Stimulated activated CD8-positive, alpha-beta memory T cell treated with anti-CD3 and anti-CD28 coated beads, Interleukin-15, amount 100 ng/mL, for 1 hour (primary cell): ENCODE results near the gene HPS4.

Experiments used
- DNase-seq: peaks from one replicate; pipeline ENCODE4 v3.0.0-alpha.2; 2020; ENCODE audit warnings: low read depth

The HPS4 gene

DNA sequence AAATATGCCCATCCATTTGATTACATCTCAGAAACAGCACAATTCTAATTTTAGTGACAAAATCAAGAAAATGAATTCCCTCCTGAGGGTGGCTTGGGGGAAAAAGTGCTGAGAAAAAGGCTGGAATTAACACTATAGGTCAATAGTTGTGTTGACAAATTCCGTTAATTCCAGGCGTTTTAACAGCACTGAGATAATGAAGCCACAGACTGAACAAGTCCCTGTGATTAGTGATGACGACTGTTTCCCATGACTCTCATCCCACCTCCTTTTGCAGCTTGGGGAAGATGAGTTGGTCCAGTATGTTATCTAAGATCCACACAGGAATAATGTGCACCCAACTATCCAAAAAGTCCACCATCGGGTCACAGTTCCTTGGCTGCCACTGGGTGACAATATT lies 12.9 kb upstream of the HPS4 start:
- DNase-seq, result no peak

DNA sequence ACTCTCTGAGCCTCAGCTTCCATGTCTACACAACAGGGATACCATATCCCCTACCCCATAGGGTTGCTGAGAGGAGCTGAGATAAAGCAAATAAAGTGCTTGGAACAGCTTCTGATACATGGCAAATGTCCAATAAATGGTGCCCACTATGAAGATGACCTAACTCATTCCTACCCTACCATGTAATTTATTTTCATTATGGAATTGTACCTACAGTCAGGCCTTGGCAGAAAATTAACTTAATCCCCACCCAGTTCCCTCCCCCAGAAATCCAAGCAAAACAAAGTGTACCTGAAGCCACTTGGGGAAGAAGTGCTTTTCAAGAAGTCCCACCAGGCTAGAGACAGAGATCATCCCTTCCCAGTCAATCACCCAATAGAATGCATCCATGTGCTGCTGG lies 10.9 kb upstream of the HPS4 start:
- DNase-seq, result no peak

DNA sequence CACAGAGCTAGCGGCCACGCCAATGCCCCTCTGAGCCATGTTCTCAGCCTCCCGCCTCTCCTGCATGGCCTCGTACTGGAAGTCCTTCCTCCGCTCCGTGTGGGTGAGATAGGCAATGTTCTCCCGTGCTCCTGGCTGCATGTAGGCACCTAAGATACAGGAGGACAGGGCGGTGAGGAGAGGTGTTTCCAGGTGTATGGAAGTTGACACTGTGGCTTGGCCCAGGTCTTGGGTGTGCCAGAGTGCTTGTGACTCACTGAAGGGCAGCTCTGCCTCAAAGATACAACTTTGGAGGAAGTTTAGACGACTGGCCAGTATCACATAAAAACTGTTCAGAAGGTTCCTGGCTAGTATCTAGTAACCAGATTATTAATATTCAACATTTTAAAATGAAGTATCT lies 8.6 kb upstream of the HPS4 start:
- no peak for DNase-seq

DNA sequence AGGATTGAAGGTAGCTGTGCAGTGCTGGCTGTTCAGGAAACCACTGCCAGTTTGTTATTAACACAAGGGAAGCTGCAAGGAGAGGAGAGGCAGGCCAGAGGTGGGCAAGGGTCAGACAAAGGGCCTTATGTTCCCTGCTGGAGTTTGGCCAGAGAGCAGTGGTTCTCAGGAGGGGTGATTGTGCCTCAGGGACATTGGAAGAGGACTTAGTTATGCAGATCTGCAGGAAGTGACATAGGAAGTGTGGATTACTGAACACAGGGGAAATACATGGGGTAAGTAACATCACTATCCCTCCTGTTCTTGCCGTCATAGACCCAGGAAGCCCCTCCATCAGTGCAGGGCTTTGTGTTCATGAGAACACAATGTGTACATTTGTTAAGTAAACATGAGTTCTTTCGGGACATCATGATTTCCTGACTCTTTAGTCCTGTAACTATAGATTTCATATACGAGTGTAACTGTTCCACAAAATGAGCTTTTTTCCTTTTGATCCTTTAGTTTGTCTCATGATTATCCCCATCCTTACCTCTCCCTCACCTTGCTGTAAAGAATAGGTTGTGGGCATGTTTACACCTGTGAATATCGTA lies 6.0 kb upstream of the HPS4 start:
- DNase-seq, result no peak

DNA sequence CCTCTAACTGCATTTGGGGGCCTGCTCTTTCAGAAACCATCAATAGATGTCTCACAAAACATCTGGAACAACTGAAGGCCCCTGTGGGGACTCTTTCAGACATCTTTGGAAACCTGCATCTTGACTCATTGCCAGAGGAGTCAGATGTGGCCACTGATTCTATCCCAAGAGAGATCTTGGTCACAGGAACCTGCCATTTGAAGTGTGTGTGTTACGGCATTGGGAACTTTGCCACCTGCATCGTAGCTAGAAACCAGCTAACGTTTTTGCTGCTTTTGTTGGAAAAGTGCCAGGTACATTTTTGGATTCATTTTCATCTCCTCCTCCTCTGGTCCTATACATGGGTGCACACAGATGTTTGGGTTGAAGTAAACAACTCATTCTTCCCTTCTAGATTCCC lies 4.4 kb upstream of the HPS4 start:
- DNase-seq, result no peak

DNA sequence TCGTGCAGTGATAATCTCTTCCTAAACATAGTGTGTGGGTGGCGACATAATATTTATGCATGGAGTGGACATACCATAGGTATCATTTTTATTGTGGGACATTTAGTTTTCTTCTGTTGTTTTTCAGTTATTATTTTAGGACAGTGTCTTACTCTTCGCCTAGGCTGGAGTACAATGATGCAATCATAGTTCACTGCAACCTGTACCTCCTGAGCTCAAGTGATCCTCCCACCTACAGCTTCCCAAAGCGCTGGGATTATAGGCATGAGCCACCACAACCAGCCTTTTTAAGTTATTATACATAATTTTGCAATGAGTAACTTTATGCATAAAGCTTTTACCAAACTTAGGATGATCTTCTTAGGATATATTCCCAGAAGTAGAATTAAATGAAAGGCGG lies 2.8 kb upstream of the HPS4 start:
- DNase-seq, result no peak

DNA sequence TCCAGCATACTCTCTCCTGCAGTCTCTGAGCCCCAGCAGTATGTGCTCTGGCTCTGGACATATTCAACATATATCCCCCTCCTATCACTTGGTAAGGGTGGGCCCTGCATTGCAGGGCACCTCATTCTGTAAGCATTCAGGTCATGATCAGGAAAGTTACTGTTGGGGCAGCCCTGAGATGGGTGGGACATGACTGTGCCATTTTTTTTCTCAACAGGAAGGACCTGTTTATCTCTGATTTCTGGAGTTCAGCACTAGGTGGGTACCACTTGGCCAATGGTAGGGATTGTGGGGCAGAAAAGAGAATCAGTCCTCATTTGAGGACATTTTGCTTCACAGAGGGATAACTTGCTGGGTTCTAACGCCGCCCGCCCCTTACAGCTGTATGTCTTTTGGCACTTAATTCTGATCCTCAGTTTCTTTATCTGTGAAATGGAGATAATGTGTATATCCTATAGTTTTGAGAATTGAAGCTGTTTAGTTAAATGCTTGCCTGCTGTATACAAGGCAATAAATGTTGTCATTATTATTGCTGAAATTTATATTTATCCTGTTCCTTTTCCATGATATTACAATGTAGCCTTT lies 2.3 kb upstream of the HPS4 start:
- DNase-seq, result no peak

DNA sequence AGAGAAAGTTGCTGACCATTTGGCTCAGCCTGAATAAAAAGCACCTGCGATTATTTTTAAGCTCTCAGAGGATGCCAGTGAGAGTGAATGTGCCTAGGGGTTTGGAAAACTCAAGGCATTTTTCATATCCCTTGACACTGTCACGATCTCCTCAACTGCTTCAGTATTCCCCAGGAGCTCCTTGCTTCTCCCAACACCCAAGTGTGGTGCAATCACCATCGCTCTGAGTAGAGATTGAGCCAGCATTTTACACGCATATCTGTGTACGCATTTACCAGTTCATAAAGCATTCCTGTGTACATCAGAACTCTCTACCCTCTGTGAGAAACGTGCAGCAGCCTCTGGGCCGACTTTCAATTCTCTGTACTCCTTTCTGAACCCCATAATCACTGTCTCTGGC lies 1.4 kb upstream of the HPS4 start:
- DNase-seq, result no peak

DNA sequence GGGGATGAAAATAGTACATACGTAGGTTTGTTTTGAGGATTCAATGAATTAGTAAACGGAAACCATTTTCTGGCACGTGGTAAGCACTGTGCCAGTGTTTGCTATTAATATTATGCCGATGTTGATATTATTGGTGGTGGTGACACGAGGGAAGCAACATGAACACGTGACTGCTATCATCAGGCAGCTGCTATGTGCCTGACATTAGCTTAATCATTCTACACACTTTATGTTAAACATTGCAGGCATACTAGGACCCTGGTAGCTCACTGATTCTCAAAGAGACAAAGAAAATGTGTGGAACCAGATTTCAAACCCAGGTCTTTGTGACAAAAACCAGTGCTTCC lies 750 bp upstream of the HPS4 start:
- no peak for DNase-seq

DNA sequence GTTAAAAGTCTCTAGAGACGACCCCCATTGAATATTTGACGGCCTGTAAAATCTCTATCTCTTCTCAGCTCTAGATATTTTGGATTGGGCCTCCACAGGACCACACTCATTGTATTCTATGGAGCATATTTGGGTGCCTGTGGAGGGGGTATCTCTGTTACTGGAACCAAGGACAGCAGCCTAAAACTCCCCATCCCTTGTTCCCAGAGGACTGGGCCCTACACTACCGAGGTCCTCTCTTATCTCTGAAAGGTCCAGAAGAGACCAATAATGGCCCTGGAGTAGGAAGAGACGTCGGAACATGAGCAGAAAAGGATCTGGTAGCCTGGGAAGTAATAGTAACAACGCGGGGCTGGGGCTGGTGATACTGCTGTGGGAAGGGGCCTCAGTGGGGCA lies 542 bp downstream of the HPS4 start:
- DNase-seq, result no peak

DNA sequence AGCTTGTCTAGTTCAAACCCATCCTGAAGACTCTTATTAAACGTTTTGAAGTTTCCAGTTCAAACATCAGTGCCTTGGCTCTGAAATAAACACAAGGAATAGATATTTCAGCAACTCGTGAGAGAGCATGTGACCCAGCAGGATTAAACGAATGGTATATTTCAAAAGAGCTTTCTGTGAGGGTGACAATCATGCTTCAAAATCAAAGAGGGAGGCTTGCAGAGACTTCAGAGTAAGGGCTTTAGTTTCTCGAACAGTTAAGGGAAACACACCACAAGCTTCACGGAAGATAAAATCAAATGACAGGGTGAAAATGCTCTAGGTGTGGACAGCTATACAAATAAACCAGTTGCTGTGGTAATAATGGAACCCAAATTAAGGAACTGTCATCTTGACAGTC lies 1.4 kb downstream of the HPS4 start:
- no peak for DNase-seq

DNA sequence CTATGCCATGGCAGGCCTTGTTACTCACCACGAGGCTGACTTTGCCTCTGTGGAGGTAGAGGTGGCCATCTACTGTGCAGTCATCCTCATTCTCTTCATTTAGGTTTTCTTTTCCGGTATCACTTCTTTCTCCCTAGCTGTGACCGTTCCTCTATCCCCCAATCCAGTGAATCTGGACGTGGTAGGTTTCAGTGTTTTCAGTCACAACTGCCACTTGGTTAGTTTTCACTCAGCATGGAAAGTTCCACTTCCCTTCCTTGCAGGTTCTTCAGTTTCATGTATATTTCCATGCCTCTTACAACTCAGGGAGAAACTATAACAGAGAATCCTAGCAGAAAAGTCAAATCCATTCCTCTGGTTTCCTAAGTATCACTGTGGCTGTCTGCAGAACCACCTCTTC lies 1.9 kb downstream of the HPS4 start:
- DNase-seq, result no peak

DNA sequence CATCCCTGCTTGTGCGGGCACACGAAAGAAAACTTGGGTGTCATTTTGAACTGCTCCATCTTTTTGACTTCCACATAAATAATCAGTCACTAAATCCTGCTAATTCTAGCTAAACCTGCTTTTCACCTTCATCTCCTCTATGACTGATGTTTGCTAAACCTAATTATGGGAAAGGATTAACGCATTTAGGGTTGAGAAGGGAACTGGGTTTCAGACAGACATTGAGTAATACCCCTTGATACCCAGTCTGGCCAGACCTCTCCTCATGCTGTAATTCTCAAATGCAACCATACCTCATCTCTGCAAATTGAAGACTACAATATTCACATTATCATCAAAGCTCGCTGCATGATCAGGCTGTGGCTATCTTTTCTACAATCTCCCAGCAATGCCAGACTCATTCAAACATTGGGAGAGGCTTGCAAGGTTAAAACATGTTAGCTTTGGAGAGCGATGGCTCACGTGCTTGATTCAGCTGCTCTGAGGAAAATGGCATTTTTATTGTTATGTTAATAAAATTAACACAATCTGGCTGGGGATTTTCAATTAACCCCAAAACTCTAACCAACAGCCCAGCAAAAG lies 2.4 kb downstream of the HPS4 start:
- no peak for DNase-seq

DNA sequence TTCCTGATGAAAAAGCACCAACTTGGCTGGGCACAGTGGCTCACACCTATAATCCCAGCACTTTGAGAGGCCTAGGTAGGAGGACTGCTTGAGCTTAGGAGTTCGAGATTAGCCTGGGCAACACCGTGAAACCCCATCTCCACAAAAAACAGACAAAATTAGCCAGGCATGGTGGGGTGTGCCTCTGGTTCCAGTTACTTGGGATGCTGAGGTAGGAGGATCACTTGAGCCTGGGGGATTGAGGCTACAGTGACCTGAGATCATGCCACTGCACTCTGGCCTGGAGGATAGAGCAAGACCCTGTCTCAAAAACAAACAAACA lies 3.0 kb downstream of the HPS4 start:
- no peak for DNase-seq

DNA sequence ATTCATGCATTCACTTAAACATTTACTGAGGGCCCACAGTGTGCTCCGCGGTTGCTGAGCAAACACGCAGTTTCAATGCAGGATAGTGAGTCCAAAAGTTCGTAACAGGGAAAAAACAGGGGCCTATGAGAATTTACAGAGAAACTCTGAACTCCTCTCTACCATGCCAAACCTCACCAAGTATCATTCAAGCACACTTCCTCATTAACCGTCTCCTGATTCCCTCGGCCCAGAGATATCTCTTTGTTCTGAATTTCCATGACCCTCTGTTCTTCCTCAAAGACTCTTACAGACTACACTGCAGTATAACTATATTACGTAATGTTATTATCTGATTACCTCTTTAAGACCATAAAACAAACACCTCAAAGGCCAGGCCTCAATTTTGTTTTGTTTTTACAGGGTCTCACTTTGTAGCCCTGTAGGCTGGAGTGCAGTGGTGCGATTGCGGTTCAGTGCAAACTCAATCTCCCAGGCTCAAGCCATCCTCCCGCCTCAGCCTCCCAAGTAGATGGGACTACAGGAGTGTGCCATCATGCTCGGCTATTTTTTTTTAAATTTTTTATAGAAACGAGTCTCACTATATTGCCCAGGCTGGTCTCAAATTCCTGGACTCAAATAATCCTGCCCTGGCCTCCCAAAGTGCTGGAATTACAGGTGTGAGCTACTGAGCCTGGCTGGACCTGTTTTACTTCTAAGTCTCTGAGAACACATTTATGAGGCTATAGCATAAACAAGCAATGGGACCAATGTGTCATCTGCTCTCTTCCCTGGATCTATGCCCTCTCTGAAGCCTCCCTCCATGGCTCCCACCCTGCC lies 3.6 kb downstream of the HPS4 start:
- DNase-seq, result no peak

DNA sequence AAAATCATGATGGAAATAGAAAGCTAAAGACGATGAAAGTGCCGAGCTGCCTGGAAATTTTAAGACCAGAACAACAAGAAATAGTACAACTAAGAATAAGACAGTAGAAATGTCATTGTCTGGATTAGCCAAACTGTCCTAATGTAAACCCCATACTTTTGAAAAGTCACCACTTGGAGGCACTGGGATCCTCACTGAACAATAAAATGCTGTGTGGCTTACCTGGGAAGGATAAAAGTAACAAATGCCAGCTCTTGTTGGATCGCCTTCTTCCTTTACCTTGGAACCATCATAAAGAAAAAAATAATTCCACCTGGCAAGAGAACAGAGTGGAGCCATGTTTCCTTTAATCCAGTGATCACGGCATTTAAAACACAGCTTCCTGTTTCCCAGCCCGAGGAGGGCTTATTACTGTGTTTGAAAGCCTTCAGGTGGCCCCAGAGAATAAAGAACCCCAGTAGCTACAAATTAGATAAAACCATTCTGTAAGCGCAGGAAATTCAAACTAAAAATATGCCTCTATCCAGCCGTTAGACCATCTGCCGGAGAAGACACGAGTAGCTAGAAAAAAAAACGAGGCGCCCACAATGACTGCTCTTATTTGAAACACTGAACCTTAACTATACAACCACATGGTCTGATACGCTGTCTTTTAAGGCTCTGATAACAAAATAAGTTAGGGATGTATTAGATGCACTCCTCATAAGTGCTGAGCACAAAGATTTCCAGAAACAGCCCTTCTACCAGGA lies 4.4 kb downstream of the HPS4 start:
- no peak for DNase-seq

DNA sequence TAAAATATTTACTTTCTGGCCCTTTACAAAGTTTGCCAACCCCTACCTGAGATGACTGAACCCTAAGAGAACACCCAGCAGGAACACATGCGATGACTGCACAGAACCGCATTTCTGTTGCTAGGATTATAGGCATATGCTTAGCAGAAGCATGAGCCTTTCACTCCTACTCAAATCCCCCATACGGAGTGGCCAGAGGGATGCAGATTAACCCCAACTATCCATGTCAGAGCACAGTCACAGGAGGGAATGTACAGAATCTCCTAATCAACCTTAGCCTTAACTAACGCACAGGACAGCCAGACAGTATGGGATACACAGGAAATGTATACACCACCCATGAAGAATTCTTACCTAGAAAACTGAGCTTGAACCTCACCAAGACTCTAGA lies 6.2 kb downstream of the HPS4 start:
- DNase-seq, result no peak

DNA sequence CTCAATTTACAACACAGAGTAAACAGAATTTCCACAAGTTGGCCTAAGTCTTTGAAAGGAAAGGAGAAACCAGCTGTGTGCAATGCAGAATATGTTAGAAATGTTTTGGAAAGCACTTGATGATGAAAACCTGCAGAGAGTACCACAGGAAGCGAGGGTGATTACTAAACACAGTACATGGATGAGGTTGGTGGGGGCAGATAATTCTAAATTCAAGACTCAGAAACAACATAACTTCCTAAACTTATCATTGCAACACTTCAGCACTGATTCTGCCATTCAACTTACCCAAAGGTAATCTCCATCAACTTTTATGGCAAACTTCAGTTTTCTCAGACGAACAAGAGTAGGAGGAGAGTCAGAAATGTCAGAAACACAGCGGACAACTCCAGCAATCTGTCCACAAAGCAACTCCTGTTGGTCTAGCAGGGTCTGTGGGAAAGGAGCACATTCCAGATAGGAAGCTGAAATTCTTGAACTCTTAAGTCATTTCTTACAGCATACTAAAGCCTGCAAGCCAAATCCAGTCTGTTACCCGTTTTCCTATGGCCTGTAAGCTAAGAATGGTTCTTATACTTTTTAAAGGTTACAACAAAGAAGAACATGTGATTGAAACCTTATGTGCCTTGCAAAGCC lies 6.8 kb downstream of the HPS4 start:
- DNase-seq, result no peak

DNA sequence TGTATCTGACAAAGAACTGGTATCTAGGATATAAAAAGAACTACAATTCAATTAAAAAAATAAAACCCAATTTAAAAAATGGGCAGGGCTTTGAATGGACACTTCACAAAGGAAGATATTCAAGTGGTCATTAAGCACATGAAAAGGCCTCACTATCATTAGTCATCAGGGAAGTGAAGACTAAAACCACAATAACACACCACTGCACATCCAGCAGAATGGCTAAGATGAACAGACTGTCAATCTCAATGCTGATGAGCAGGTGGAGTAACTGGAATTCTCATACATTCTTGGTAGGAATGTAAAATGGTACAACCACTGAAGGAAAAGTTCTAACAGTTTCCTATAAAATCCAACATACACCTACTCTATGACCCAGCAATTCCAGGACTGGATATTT lies 8.9 kb downstream of the HPS4 start:
- DNase-seq, result no peak

DNA sequence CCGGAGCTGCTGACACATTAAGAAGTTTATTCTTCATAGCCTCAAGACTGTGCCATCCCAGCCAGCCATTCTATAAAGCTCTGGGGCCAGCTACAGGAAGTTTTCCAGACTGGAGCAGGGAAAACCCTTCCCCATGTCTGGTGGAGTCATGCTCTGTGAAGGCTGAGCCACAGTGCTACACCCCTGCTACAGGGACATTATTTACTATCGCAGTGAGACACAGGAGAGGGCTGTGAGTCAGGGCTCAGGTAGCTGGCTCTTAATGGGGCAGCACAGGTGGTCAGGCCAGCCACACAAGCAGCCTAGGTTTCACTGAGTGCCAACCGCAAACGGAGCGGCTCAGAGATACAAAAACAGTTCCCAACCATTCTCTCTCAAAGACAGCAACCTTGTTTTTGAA lies 12.1 kb downstream of the HPS4 start:
- DNase-seq, result no peak

DNA sequence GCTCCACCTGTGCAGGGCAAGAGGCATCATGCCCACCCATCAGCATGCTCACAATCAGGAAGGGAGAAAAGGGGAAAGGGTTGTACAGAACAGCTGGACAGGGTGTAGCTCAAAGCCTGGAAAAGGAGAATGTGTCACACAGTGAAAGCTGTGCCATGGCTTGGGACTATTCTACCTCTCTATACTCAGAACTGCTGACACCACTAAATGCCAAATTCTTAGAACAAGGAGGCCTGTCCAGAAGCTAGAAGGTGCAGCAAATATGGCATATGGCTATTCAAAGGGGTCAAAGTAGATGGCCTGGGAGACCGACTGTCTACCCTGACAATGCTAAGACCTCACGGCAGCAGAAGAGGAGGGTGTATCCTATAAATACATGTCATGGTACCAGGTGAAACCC lies 12.8 kb downstream of the HPS4 start:
- no peak for DNase-seq

DNA sequence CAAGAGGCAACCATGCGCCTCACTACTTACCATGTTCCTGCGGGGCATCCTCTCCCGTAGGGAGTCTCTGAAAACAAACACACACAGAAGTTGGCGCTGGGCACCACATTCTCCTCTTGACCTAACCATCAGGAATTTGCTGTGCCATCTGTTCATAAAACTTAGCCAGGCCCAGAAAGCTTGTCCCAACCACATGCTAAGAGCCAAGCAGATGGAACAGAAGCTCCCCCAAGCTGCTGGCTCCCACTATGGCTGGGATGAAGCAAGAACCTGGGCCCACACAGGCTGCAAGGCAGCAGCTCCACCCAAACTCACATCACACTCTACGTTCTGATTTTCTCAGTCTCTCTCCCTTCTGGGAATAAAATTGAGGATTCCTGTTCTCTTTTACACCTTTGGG lies 17.4 kb downstream of the HPS4 start:
- no peak for DNase-seq

DNA sequence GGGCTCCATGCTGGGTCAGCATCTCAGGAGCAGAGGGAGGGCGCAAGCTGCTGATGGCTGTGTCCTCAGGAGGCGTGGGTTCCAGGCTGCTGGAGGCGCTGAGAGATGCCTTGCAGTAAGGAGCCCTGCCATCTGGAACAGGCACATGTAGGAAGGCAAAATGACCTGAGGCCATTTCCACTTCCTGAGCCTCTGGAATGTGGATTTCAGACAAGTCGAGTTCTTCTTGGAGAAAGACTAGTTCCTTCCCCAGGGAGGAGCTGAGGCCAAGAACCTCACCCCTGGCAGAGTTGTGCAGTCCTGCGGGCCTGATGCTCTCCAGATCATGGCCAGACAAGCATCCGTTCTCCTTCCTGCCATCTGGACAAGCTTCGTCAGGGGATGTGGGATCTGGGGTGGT lies 19.3 kb downstream of the HPS4 start:
- DNase-seq, result no peak
